ENCODE results near the gene SCN1B. TPM values are rescaled to one million over a fixed set of nuclear protein-coding genes. Genes with fewer than 3 reads are reported as not detected.

SCN1B gene
- total and polyA plus RNA-seq, 2 of the 13 experiments (the other 11 are each of a cell fraction or from before 2014, with no cell fraction given): 2.7 to 20.1 TPM

- TF ChIP-seq TRAFD1 (CRISPR knock-in tag; IDR thresholded peaks at IDR 0.05; ENCODE audit: borderline replicate concordance) (peak; percentile 81), NR2F1 (CRISPR knock-in tag; IDR thresholded peaks at IDR 0.05) (peak; percentile 89 to 90), RFX1 (IDR thresholded peaks at IDR 0.05) (no peak), DMAP1 (CRISPR knock-in tag; IDR thresholded peaks at IDR 0.05) (peak; percentile 32; the same call in 1 of the 2 replicates), CEBPZ (IDR thresholded peaks at IDR 0.05; ENCODE audit: low read length) (no peak), FOXJ3 (CRISPR knock-in tag; IDR thresholded peaks at IDR 0.05; ENCODE audit: borderline replicate concordance) (peak; percentile 91; the same call in 1 of the 2 replicates), HNRNPLL (IDR thresholded peaks at IDR 0.05; ENCODE audit: low read depth, low read length, poor library complexity, severe bottlenecking) (peak; percentile 74), ZMYM4 (CRISPR knock-in tag; IDR thresholded peaks at IDR 0.05) (peak; percentile 80), PCBP2 (optimal IDR thresholded peaks at IDR 0.05; ENCODE audit: low read depth, low read length, poor library complexity, severe bottlenecking) (no peak), ZFY (CRISPR knock-in tag; IDR thresholded peaks at IDR 0.05) (peak; percentile 87), PTBP1 (IDR thresholded peaks at IDR 0.05; ENCODE audit: low read depth, low read length, poor library complexity, severe bottlenecking) (no peak), ZBTB39 (CRISPR knock-in tag; IDR thresholded peaks at IDR 0.05) (peak; percentile 60; the same call in 1 of the 2 replicates), ZSCAN29 (CRISPR knock-in tag; conservative IDR thresholded peaks at IDR 0.05) (peak; percentile 67; the same call in 1 of the 2 replicates), ZNF362 (CRISPR knock-in tag; IDR thresholded peaks at IDR 0.05; ENCODE audit: borderline replicate concordance) (no peak; the same call in 1 of the 2 replicates), PAX8 (CRISPR knock-in tag; IDR thresholded peaks at IDR 0.05; ENCODE audit: borderline replicate concordance) (no peak), ZNF530 (CRISPR knock-in tag; IDR thresholded peaks at IDR 0.05; ENCODE audit: low read depth) (no peak), FIP1L1 (IDR thresholded peaks at IDR 0.05; ENCODE audit: borderline replicate concordance, insufficient read depth, low read depth, low read length) (no peak), ZNF782 (CRISPR knock-in tag; IDR thresholded peaks at IDR 0.05; ENCODE audit: borderline replicate concordance) (no peak; the same call in 1 of the 2 replicates), CENPT (CRISPR knock-in tag; IDR thresholded peaks at IDR 0.05; ENCODE audit: low read depth) (0 out of 2 replicates have a peak, but pooled peaks have one; percentile 60), ZNF777 (CRISPR knock-in tag; IDR thresholded peaks at IDR 0.05) (peak; percentile 74; the same call in 1 of the 2 replicates)
Observed at GRCh38 chr19:35040826-35041547, 10.7 kb downstream of the SCN1B start (continued).
